ENCODE data around the gene B4GAT1. TPM values are rescaled to one million over a fixed set of nuclear protein-coding genes. Genes with fewer than 3 reads are reported as not detected.

Gene B4GAT1
- total and polyA plus RNA-seq, 9 of the 15 experiments (the other 6 are each of a cell fraction or from before 2014, with no cell fraction given) = 0.86 to 9.5 (median 3.8) TPM

DNA sequence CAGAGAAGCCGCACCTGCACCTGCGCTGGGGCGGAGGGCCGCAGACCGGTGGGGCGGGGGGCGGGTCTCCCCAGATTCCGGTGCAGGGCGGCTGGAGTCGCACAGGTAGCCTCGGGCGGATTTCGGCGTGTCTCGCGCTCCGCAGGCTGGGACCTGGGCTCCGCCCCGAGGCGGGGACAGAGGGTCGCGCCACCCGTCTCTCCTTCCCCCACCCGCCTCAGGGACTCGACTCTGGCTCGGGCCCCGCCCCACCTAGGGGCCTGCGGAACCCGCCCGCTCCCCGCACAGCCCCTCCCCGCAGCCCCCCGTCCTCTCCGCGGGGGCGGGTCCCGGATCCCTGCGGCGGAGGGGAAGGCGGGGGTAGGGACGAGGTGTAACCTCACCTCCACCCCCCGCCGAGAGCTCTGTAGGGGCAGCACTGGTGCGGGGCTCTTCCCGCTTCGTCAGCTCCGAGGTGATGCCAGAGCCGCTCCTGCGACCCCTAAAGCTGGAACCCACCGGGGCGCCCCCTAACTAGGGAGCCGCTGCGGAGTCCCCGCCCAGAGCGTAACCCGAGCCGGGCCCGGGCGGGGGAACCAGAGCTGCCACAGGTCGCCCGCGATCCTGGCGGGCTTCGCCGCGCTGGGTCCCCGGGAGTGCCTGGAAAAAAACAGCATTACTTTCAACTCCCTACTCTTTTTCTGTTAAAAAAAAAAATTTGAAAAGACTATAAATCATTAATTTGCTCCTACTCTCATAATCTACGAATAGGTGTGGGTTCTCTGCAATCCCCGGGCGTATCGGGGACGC is 24.4 kb upstream of the B4GAT1 start, which contains the start of gene SLC29A2:
Gene SLC29A2 (minus strand): TSS at position 134 of the 789 bp plus-strand sequence. CDS start 169 bp downstream, outside the sequence.
- Histone ChIP-seq H3K4me2 (ENCODE audit: insufficient read depth, low read length) (peak within 1 kb of the TSS; percentile 99), H2AFZ (ENCODE audit: low read depth, low read length) (peak within 1 kb of the TSS; percentile 82), H3K9me3 (replicated peaks; ENCODE audit: control insufficient read depth, insufficient read depth, low read depth, low read length) (no peaks in the 10 kb centered on the region), H3K79me2 (ENCODE audit: control insufficient read depth, insufficient read depth, low read length) (peaks cover 48% of the 10 kb centered on the region), H3K9me1 (ENCODE audit: control insufficient read depth, insufficient read depth, low read length) (peaks cover 7% of the 10 kb centered on the region), H3K27ac (ENCODE audit: extremely low read depth, low read depth, low read length) (peak within 1 kb of the TSS; percentile 99), H3K27me3 (ENCODE audit: control insufficient read depth in 2 of 2, insufficient read depth in 2 of 2, low read length in 2 of 2) (no peaks in the 10 kb centered on the region), H3K36me3 (ENCODE audit: control insufficient read depth, insufficient read depth, low read length) (peaks cover 39% of the 10 kb centered on the region), H3K9ac (ENCODE audit: insufficient read depth in 1 of 2, low read depth in 2 of 2, low read length in 2 of 2) (peak within 1 kb of the TSS; percentile 94 to 96), H3K4me3 (peak within 1 kb of the TSS; percentile 93), H4K20me1 (replicated peaks; ENCODE audit: control insufficient read depth, insufficient read depth, low read length) (peaks cover 7% of the 10 kb centered on the region; the same call in 1 of the 2 replicates), H3K4me1 (replicated peaks in 1 of 2; ENCODE audit: control insufficient read depth in 2 of 2, insufficient read depth in 2 of 2, low read length in 2 of 2) (peaks cover 21 to 47% of the 10 kb centered on the region in 2 experiments; a peak in 4 of 5 replicates)
- DNase-seq (ENCODE audit: extremely low read depth in 1 of 4, low spot score in 3 of 4) (peak; percentile 95 to 97 (median 96)), ATAC-seq (peak; percentile 93), FAIRE-seq (peak; percentile 65)
- in situ Hi-C loops (cut with MboI) = no loop called here
- WGBS (ENCODE audit: insufficient coverage, low coverage, missing lambda C conversion rate) = 0% methylated on average over 36 of the region's 72 CpGs
- no TSS peak for BruUV-seq (replicated peaks)
- ChIA-PET POLR2A (interaction anchor here (0.6 to 1.9 kb wide), 10 partner anchors 9 to 301 kb away, joined by 3 to 12 read pairs (median 4); partner anchors contain the start of genes BRMS1 and NPAS4), CTCF (ENCODE audit: low intra/inter-chr PET ratio) (interaction anchor here (1.2 kb wide), 1 partner anchor 17 kb away, joined by 3 read pairs; no protein-coding TSS in a partner anchor)
- intact Hi-C loops (cut with micrococcal nuclease) = loop anchor here (1.0 kb wide), 1 partner anchor 24 kb away; no protein-coding TSS in a partner anchor
- peak; percentile 93 for TF ChIP-seq POLR2H (tag; IDR thresholded peaks at IDR 0.05; ENCODE audit: low read depth)
- TF ChIP-seq HSF4 (CRISPR knock-in tag; IDR thresholded peaks at IDR 0.05; ENCODE audit: borderline replicate concordance) = no peak
- TF ChIP-seq, protein P1, sequence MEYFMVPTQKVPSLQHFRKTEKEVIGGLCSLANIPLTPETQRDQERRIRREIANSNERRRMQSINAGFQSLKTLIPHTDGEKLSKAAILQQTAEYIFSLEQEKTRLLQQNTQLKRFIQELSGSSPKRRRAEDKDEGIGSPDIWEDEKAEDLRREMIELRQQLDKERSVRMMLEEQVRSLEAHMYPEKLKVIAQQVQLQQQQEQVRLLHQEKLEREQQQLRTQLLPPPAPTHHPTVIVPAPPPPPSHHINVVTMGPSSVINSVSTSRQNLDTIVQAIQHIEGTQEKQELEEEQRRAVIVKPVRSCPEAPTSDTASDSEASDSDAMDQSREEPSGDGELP (CRISPR knock-in tag; IDR thresholded peaks at IDR 0.05; ENCODE audit: borderline replicate concordance) = peak; percentile 46; the same call in 1 of the 2 replicates
- TF ChIP-seq ZNF239 (CRISPR knock-in tag; IDR thresholded peaks at IDR 0.05) = no peak
- TF ChIP-seq GATA2 (CRISPR knock-in tag; IDR thresholded peaks at IDR 0.05) = no peak
- TF ChIP-seq BCOR (IDR thresholded peaks at IDR 0.05) = no peak
- 0 out of 2 replicates have a peak, but pooled peaks have one; percentile 25 for TF ChIP-seq KDM2B (CRISPR knock-in tag; IDR thresholded peaks at IDR 0.05)
- peak; percentile 41; the same call in 1 of the 2 replicates for TF ChIP-seq RNF2 (IDR thresholded peaks at IDR 0.05)
- 0 out of 2 replicates have a peak, but pooled peaks have one; percentile 3 for TF ChIP-seq HMGXB4 (CRISPR knock-in tag; IDR thresholded peaks at IDR 0.05)
- TF ChIP-seq EGR1 (conservative IDR thresholded peaks at IDR 0.05) = peak; percentile 93
- TF ChIP-seq SIN3A (IDR thresholded peaks at IDR 0.05; ENCODE audit: borderline replicate concordance in 2 of 2, control insufficient read depth in 1 of 2, low read depth in 2 of 2, low read length in 2 of 2) = peak in 1 of 2 experiments; percentile 51; a peak in 1 of 4 replicates
- TF ChIP-seq LEF1 (IDR thresholded peaks at IDR 0.05) = 0 out of 2 replicates have a peak, but pooled peaks have one; percentile 30
- no peak for TF ChIP-seq ZFP30 (CRISPR knock-in tag; IDR thresholded peaks at IDR 0.05; ENCODE audit: borderline replicate concordance)
- TF ChIP-seq HDAC1 (IDR thresholded peaks at IDR 0.05) = peak in 1 of 2 experiments; percentile 9; a peak in 1 of 4 replicates
- peak in 1 of 2 experiments; percentile 92; a peak in 1 of 4 replicates for TF ChIP-seq KDM4B (IDR thresholded peaks at IDR 0.05; ENCODE audit: borderline replicate concordance in 2 of 2, low read depth in 1 of 2)
- no peak for TF ChIP-seq ZNF512 (tag; IDR thresholded peaks at IDR 0.05)
- TF ChIP-seq RBM17 (IDR thresholded peaks at IDR 0.05; ENCODE audit: borderline replicate concordance, low read depth, low read length) = no peak
